Right atrium auricular region (tissue), 2 donors: ENCODE results near the gene ZBTB16. TPM values are rescaled to one million over a fixed set of nuclear protein-coding genes. Genes with fewer than 3 reads are reported as not detected.

Source experiments
- DNase-seq: peaks from one replicate; pipeline ENCODE4 v3.0.0-alpha.2; 2019; ENCODE audit warnings: low spot score
- H3K27ac ChIP-seq, 2 donors: fragments of 200-600 bp; sonication (generic); 1 replicate in 1 of 2; 2 replicates in 1 of 2; pipeline ENCODE4 v1.5.1; 2016 to 2019
- H3K27me3 ChIP-seq, 2 donors: fragments of 200-600 bp; sonication (generic); one replicate each; pipeline versions ENCODE4 v1.5.1 to v1.6.0; 2017 to 2019
- H3K36me3 ChIP-seq: fragments of 200-600 bp; sonication (generic); one replicate; pipeline ENCODE4 v1.5.1; 2016
- H3K4me1 ChIP-seq, 2 donors: fragments of 200-600 bp; sonication (generic); one replicate each; pipeline versions ENCODE4 v1.5.1 to v1.6.0; 2017 to 2019
- H3K4me3 ChIP-seq, 2 donors: fragments of 200-600 bp; sonication (generic); 1 replicate in 1 of 2; 2 replicates in 1 of 2; pipeline ENCODE4 v1.5.1; 2017 to 2019; ENCODE audit warnings: mild to moderate bottlenecking in 1 of 2, moderate library complexity in 1 of 2
- H3K9me3 ChIP-seq, 2 donors: fragments of 200-600 bp; sonication (generic); one replicate each; pipeline ENCODE4 v1.5.1; 2019
- total RNA-seq, 2 donors: library from RNA; depleted of rRNA; stranded (reverse); fragments of >200 nt; gene quantifications; one replicate each; pipeline ENCODE4 v1.1.0, GENCODE V29; 2016
- TF ChIP-seq, protein P1 (sequence below), 2 donors: fragments of 200-600 bp; sonication (generic); IDR thresholded peaks; one replicate each; pipeline ENCODE4 v1.5.1; 2019; ENCODE audit warnings: antibody characterized with exemption in 2 of 2

Gene ZBTB16
- total RNA-seq, 2 donors from 2014 or later: 65.5 to 101 TPM

- no peak for DNase-seq
- peaks cover 0 to 90% of the 10 kb centered on the region in 2 donors for H3K4me1 ChIP-seq
Observed at GRCh38 chr11:114199051-114199450, 139.5 kb downstream of the ZBTB16 start.

GRCh38 chr11:114200351-114201133 is 141.0 kb downstream of the ZBTB16 start:
- peaks cover 0 to 75% of the 10 kb centered on the region in 2 donors for H3K4me1 ChIP-seq
- H3K27ac ChIP-seq: peak overlapping the region; percentile 88 to 94
- DNase-seq: no peak

More at GRCh38 chr11:114199051-114199450, 139.5 kb downstream of the ZBTB16 start:
- Histone ChIP-seq H3K36me3 (peaks cover 14% of the 10 kb centered on the region), H3K4me3 (no peak overlapping the region), H3K9me3 (no peaks in the 10 kb centered on the region), H3K27me3 (no peaks in the 10 kb centered on the region), H3K27ac (peak overlapping the region; percentile 88 to 94)
- TF ChIP-seq, protein P1, sequence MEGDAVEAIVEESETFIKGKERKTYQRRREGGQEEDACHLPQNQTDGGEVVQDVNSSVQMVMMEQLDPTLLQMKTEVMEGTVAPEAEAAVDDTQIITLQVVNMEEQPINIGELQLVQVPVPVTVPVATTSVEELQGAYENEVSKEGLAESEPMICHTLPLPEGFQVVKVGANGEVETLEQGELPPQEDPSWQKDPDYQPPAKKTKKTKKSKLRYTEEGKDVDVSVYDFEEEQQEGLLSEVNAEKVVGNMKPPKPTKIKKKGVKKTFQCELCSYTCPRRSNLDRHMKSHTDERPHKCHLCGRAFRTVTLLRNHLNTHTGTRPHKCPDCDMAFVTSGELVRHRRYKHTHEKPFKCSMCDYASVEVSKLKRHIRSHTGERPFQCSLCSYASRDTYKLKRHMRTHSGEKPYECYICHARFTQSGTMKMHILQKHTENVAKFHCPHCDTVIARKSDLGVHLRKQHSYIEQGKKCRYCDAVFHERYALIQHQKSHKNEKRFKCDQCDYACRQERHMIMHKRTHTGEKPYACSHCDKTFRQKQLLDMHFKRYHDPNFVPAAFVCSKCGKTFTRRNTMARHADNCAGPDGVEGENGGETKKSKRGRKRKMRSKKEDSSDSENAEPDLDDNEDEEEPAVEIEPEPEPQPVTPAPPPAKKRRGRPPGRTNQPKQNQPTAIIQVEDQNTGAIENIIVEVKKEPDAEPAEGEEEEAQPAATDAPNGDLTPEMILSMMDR (IDR thresholded peaks at IDR 0.05): no peak

DNA sequence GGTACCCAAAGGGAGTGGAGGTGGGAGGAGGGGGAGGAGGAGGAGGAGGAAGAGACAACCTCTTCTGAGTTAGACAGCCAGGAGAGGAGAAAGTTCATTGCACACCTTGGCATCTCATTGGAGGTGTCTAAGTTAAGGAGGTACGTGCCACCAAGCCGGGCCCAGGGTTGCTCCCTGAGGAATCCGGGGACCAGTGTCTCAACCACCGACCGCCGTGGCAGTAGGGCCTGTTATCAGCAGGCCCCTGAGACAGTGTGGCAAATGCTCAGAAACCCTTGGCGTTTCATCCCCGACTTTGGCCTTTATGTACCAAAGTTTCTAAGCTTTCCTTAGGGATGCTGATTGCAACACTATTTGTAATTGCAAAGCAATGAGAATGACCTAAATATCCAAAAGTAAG is 141.7 kb downstream of the ZBTB16 start:
- TF ChIP-seq, protein P1 (IDR thresholded peaks at IDR 0.05): no peak
- Histone ChIP-seq H3K4me3 (no peak overlapping the region), H3K9me3 (no peaks in the 10 kb centered on the region), H3K36me3 (peaks cover 24% of the 10 kb centered on the region), H3K4me1 (peaks cover 0 to 75% of the 10 kb centered on the region in 2 donors), H3K27ac (peak overlapping the region; percentile 88 to 94), H3K27me3 (no peaks in the 10 kb centered on the region)
- DNase-seq: no peak

More at GRCh38 chr11:114200351-114201133, 141.0 kb downstream of the ZBTB16 start:
- H3K36me3 ChIP-seq: peaks cover 17% of the 10 kb centered on the region
- H3K4me3 ChIP-seq: no peak overlapping the region
- TF ChIP-seq, protein P1 (IDR thresholded peaks at IDR 0.05): no peak
- H3K9me3 ChIP-seq: no peaks in the 10 kb centered on the region
- no peaks in the 10 kb centered on the region for H3K27me3 ChIP-seq

- peaks cover 31% of the 10 kb centered on the region for H3K36me3 ChIP-seq
- no peak for DNase-seq
- peaks cover 0 to 68% of the 10 kb centered on the region in 2 donors for H3K4me1 ChIP-seq
- peak overlapping the region; percentile 88 to 94 for H3K27ac ChIP-seq
- no peak overlapping the region for H3K4me3 ChIP-seq
- H3K27me3 ChIP-seq: no peaks in the 10 kb centered on the region
- TF ChIP-seq, protein P1 (IDR thresholded peaks at IDR 0.05): no peak
- no peaks in the 10 kb centered on the region for H3K9me3 ChIP-seq
Observed at GRCh38 chr11:114202011-114202609, 142.6 kb downstream of the ZBTB16 start.

- Histone ChIP-seq H3K27me3 (no peaks in the 10 kb centered on the region), H3K9me3 (no peaks in the 10 kb centered on the region), H3K27ac (no peak overlapping the region), H3K4me1 (peaks cover 0 to 46% of the 10 kb centered on the region in 2 donors), H3K36me3 (peaks cover 62% of the 10 kb centered on the region), H3K4me3 (no peak overlapping the region)
- TF ChIP-seq, protein P1 (IDR thresholded peaks at IDR 0.05): no peak
- no peak for DNase-seq
Observed at GRCh38 chr11:114207096-114207495, 147.6 kb downstream of the ZBTB16 start.
